ENCODE measurements around the gene GID8.
A peak's percentile ranks its signal among the peaks of the same experiment; 100 is the strongest.
"Not testable (repeated sequence)": the region's sequence is repeated elsewhere in the genome, so short reads cannot be mapped to it uniquely, and the experiment has no call there.

The GID8 gene

DNA sequence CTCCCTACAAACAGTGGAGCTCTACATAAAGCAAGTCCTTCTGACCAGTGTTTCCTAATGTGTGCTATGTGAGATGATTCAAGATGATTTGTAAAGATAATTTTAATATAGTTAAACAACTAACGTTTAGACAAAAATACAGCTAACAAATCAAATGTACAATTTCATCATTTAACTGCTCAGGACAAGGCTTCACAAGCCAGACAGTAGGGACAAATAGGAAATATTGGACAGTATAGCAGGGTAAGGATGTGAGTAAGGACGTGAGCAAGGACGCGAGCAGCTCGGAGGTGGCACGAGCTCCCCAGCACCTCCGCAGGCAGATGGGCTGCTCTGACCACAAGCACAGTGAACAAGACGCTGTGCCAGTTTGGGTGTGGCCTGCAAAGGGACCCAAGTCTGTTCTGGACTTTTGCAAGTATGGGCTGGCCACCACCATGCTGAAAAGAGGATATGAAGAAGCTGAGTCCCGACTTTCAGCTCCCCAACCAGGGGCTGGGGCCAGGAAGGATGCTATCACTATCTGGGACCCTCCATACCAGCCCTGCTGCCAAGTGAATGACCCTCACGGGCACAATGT, 26.2 kb upstream of the GID8 start:
- DNase-seq (no peak), ATAC-seq (no peak)
- Mint-ChIP-seq H3K4me3 (no peak overlapping the region), H3K27me3 (no peaks in the 10 kb centered on the region), H3K9me3 (no peaks in the 10 kb centered on the region), H3K4me1 (peaks cover 64% of the 10 kb centered on the region), H3K27ac (peak overlapping the region in 1 of 2 donors; percentile 71)

- H3K4me1 Mint-ChIP-seq: peaks cover 69% of the 10 kb centered on the region
These were observed 24.8 kb upstream of the GID8 start for GRCh38 chr20:62913043-62913630.

GRCh38 chr20:62914436-62914835, 23.5 kb upstream of the GID8 start:
- H3K27me3 Mint-ChIP-seq: no peaks in the 10 kb centered on the region
- H3K4me3 Mint-ChIP-seq: no peak overlapping the region
- H3K9me3 Mint-ChIP-seq: no peaks in the 10 kb centered on the region
- H3K4me1 Mint-ChIP-seq: peaks cover 75% of the 10 kb centered on the region
- H3K27ac Mint-ChIP-seq: no peak overlapping the region
- DNase-seq (no peak), ATAC-seq (no peak)

More at GRCh38 chr20:62913043-62913630, 24.8 kb upstream of the GID8 start:
- Mint-ChIP-seq H3K9me3 (no peaks in the 10 kb centered on the region), H3K27me3 (no peaks in the 10 kb centered on the region), H3K27ac (peak overlapping the region in 1 of 2 donors; percentile 42), H3K4me3 (no peak overlapping the region)
- no peak for ATAC-seq
- DNase-seq: no peak

GRCh38 chr20:62914970-62915457, 22.9 kb upstream of the GID8 start:
- H3K4me1 Mint-ChIP-seq: peaks cover 80% of the 10 kb centered on the region
- peak overlapping the region; percentile 55 to 68 for H3K4me3 Mint-ChIP-seq
- no peaks in the 10 kb centered on the region for H3K9me3 Mint-ChIP-seq
- ATAC-seq: no peak
- H3K27ac Mint-ChIP-seq: peak overlapping the region; percentile 69 to 91
- H3K27me3 Mint-ChIP-seq: no peaks in the 10 kb centered on the region
- DNase-seq: no peak

GRCh38 chr20:62916703-62917476, 21.1 kb upstream of the GID8 start:
- Mint-ChIP-seq H3K4me1 (peaks cover 84% of the 10 kb centered on the region), H3K9me3 (no peaks in the 10 kb centered on the region), H3K27ac (no peak overlapping the region), H3K27me3 (no peaks in the 10 kb centered on the region), H3K4me3 (peak overlapping the region; percentile 81 to 83)
- no peak for ATAC-seq
- no peak for DNase-seq

GRCh38 chr20:62917720-62918119, 20.2 kb upstream of the GID8 start:
- ATAC-seq (no peak), DNase-seq (no peak)
- no peaks in the 10 kb centered on the region for H3K27me3 Mint-ChIP-seq
- peak overlapping the region; percentile 81 to 83 for H3K4me3 Mint-ChIP-seq
- H3K4me1 Mint-ChIP-seq: peaks cover 92% of the 10 kb centered on the region
- H3K9me3 Mint-ChIP-seq: no peaks in the 10 kb centered on the region
- peak overlapping the region; percentile 75 to 93 for H3K27ac Mint-ChIP-seq

DNA sequence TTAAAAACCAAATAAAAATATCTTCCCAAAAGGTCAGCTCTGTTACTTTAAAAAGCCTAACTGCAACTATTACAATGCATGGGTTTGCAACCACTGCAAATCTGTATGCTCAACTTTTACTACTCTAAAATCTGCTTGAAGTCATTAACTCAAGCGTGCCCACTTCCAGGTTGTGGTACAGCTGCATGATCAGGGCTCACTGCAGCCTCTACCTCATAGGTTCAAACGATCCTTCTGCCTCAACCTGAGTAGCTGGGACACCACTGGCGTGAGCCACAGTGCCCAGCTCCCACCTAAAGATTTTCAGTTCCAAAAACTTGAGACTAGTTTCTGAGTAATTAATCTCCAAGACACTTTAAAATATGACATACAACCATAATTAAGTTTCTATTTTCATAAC, 19.8 kb upstream of the GID8 start:
- ATAC-seq (peak; percentile 87), DNase-seq (peak in 1 of 2 donors; percentile 77)
- peak overlapping the region; percentile 75 to 93 for H3K27ac Mint-ChIP-seq

GRCh38 chr20:62918831-62919230, 19.1 kb upstream of the GID8 start:
- DNase-seq (peak; percentile 59 to 74), ATAC-seq (peak; percentile 75)
- Mint-ChIP-seq H3K27ac (peak overlapping the region; percentile 75 to 93), H3K9me3 (no peaks in the 10 kb centered on the region), H3K4me3 (peak overlapping the region; percentile 81 to 83), H3K27me3 (no peaks in the 10 kb centered on the region), H3K4me1 (peaks cover 91% of the 10 kb centered on the region)

More for the DNA sequence above, 19.8 kb upstream of the GID8 start:
- H3K9me3 Mint-ChIP-seq: no peaks in the 10 kb centered on the region
- H3K4me1 Mint-ChIP-seq: peaks cover 93% of the 10 kb centered on the region
- no peaks in the 10 kb centered on the region for H3K27me3 Mint-ChIP-seq
- H3K4me3 Mint-ChIP-seq: peak overlapping the region; percentile 81 to 83

GRCh38 chr20:62920039-62920645, 17.8 kb upstream of the GID8 start:
- ATAC-seq (no peak), DNase-seq (no peak)
- peak overlapping the region; percentile 81 to 83 for H3K4me3 Mint-ChIP-seq
- H3K27me3 Mint-ChIP-seq: no peaks in the 10 kb centered on the region
- peaks cover 89% of the 10 kb centered on the region for H3K4me1 Mint-ChIP-seq
- peak overlapping the region in 1 of 2 donors; percentile 92 for H3K27ac Mint-ChIP-seq
- H3K9me3 Mint-ChIP-seq: no peaks in the 10 kb centered on the region

GRCh38 chr20:62921119-62921687, 16.7 kb upstream of the GID8 start:
- peak overlapping the region; percentile 80 to 83 for H3K4me3 Mint-ChIP-seq
- H3K27ac Mint-ChIP-seq: peak overlapping the region; percentile 67 to 83
- peaks cover 81% of the 10 kb centered on the region for H3K4me1 Mint-ChIP-seq
- no peaks in the 10 kb centered on the region for H3K27me3 Mint-ChIP-seq
- DNase-seq (peak; percentile 66 to 73), ATAC-seq (peak; percentile 60)
- H3K9me3 Mint-ChIP-seq: no peaks in the 10 kb centered on the region

DNA sequence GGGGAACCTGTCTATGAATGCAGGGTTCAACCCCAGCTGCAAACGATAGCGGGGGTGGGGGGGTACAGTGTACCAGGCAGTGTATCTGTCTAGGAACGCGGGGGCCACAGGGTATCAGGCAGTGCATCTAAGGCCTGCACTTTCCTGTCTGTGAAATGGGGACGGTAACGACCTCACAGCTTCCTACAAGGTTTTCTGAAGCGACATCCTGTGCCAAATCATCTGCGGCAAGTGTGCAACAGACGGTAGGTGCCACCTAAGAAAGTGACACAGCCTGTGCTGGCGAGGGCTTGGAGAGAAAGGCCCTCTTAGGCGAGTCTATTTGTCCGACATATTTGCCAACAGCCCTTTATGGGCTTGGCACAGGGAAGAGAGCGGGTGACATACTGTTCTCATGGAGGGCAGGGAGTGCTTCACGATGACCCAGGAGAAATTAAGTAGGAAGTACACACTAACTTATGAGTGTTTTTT, 15.5 kb upstream of the GID8 start:
- DNase-seq: peak in 1 of 2 donors; percentile 52
- Mint-ChIP-seq H3K9me3 (no peaks in the 10 kb centered on the region), H3K27ac (peak overlapping the region; percentile 66 to 78), H3K27me3 (no peaks in the 10 kb centered on the region), H3K4me3 (peak overlapping the region; percentile 77 to 83), H3K4me1 (peaks cover 80% of the 10 kb centered on the region)
- ATAC-seq: no peak

DNA sequence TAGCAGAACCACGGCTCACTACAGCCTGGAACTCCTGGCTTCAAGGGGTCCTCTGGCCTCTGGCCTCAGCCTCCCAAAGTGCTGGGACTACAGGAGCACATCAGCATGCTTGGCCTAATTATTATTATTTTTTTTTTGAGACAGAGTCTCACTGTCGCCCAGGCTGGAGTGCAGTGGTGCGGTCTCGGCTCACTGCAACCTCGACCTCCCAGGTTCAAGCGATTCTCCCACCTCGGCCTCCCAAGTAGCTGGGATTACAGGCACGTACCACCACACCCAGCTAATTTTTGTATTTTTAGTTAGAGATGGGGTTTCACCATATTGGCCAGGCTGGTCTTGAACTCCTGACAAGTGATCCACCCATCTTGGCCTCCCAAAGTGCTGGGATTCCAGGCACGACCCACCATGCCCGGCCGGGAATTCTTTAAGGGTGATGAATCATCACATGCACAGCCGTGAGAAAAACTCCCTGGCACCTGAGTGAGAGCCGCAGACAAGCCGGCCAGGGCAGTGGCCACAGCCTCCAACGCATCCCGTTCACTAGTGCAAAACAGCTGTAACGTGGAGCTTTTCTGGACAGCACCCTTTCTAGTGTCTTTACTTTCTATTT, 14.8 kb upstream of the GID8 start:
- not testable (repeated sequence) for DNase-seq, H3K9me3 Mint-ChIP-seq, ATAC-seq, H3K27me3 Mint-ChIP-seq
- Mint-ChIP-seq H3K4me1 (peaks cover 80% of the 10 kb centered on the region), H3K4me3 (peak overlapping the region; percentile 77 to 91), H3K27ac (peak overlapping the region in 1 of 2 donors; percentile 78)

DNA sequence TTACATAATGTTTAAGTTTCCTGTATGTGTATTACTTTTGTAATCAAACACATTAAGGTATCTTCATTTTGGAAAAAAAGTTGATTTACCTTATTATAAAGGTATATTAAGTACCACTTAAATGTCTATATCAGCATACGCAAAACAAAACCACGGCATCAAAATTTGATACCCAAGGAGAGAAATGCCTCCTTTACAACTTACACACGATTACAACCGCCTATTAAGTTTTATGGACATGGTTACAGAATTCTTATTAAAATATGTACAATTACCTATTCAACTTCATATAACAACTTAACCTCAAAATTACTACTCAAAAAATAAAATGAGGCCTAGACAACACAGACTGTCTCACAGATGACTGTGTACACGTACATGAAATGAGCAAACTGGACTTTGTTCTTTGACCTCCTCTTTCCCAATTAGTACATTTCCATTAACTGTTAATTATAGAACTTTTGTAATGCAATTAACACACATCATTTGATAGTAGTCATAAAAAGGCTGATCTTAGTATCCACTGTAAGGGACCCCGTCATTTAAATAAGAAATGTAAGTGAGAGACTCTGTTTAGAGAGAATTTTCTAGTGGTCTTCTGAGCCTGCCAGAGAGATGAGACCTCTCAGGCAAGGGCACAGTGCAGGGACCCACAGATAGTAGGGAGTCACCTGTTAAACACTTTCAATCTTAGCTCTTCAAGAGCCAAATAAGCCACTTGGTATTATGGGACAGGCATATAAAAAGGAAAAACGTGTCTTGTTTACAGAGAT, 14.1 kb upstream of the GID8 start:
- Mint-ChIP-seq H3K4me3 (peak overlapping the region; percentile 85 to 91), H3K4me1 (peaks cover 80% of the 10 kb centered on the region)
- no peak for ATAC-seq

DNA sequence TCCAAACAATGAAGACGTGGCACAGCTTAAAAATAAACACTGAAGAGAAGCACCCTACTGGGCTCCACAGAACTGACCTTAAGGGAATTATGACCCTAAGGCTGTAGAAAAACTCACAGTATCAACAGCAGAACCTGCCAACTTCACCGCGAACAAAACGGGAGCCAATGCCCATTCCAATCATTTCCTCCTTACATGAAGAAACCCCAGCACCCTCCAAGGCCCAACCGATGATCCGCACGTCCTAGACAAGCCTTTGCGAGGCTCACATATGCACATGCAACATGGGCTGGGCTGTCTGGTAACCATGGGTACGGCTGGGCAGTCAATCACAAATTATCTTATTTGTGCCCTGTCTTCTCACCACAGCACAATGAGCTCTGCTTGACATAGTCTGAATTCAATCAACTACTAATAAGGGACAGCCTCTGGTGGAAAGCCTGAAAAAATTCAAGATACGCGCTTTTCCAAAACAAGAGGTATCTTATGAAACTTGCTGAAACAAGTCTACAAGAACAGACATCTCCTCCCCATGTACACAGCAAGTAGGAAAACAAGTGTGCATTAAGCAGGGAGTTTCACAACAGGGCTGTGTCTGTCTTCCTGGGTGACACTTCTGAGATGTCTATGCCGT, 13.4 kb upstream of the GID8 start:
- Mint-ChIP-seq H3K27me3 (no peaks in the 10 kb centered on the region), H3K9me3 (no peaks in the 10 kb centered on the region), H3K4me3 (peak overlapping the region; percentile 85 to 91), H3K27ac (peak overlapping the region; percentile 60 to 93), H3K4me1 (peaks cover 80% of the 10 kb centered on the region)
- ATAC-seq: no peak
- DNase-seq: no peak

More for the DNA sequence above, 14.1 kb upstream of the GID8 start:
- DNase-seq: no peak
- H3K27me3 Mint-ChIP-seq: no peaks in the 10 kb centered on the region
- H3K9me3 Mint-ChIP-seq: no peaks in the 10 kb centered on the region
- H3K27ac Mint-ChIP-seq: peak overlapping the region; percentile 60 to 93
